ENCODE data around the gene GEMIN8.

The GEMIN8 gene

GRCh38 chrX:14029425-14030173, at the start of gene GEMIN8:
TSS of gene GEMIN8 (minus strand) at chrX:14029892. CDS start at chrX:14021478, 8,414 bp downstream.
- Histone ChIP-seq H3K9ac (ENCODE audit: low read depth in 1 of 2, low read length in 2 of 2) (peak within 1 kb of the TSS; percentile 60 to 70), H3K27me3 (ENCODE audit: control insufficient read depth in 1 of 2, insufficient read depth in 2 of 2, low read length in 2 of 2) (no peaks in the 10 kb centered on the region), H3K27ac (ENCODE audit: low read depth, low read length) (peak within 1 kb of the TSS; percentile 56), H3K9me3 (ENCODE audit: control insufficient read depth in 1 of 2, low read length in 2 of 2) (no peaks in the 10 kb centered on the region), H3K4me1 (ENCODE audit: control insufficient read depth in 1 of 2, insufficient read depth in 2 of 2, low read length in 2 of 2) (peaks cover 0 to 9% of the 10 kb centered on the region in 2 donors), H3K4me3 (ENCODE audit: low read depth in 1 of 2, low read length in 2 of 2) (peak within 1 kb of the TSS; percentile 78 to 81), H3K36me3 (ENCODE audit: control insufficient read depth in 1 of 2, insufficient read depth in 2 of 2, low read length in 2 of 2) (no peaks in the 10 kb centered on the region)

GRCh38 chrX:14076639-14077038, 46.9 kb upstream of the GEMIN8 start:
- Histone ChIP-seq H3K27me3 (ENCODE audit: control insufficient read depth in 1 of 2, insufficient read depth in 2 of 2, low read length in 2 of 2) (no peaks in the 10 kb centered on the region), H3K9ac (ENCODE audit: low read depth in 1 of 2, low read length in 2 of 2) (no peak overlapping the region), H3K4me1 (ENCODE audit: control insufficient read depth in 1 of 2, insufficient read depth in 2 of 2, low read length in 2 of 2) (no peaks in the 10 kb centered on the region), H3K9me3 (ENCODE audit: control insufficient read depth in 1 of 2, low read length in 2 of 2) (no peaks in the 10 kb centered on the region), H3K27ac (ENCODE audit: low read depth, low read length) (no peak overlapping the region), H3K36me3 (ENCODE audit: control insufficient read depth in 1 of 2, insufficient read depth in 2 of 2, low read length in 2 of 2) (no peaks in the 10 kb centered on the region), H3K4me3 (ENCODE audit: low read depth in 1 of 2, low read length in 2 of 2) (no peak overlapping the region)

GRCh38 chrX:14073556-14073955, 43.9 kb upstream of the GEMIN8 start:
- Histone ChIP-seq H3K36me3 (ENCODE audit: control insufficient read depth in 1 of 2, insufficient read depth in 2 of 2, low read length in 2 of 2) (no peaks in the 10 kb centered on the region), H3K27ac (ENCODE audit: low read depth, low read length) (no peak overlapping the region), H3K9ac (ENCODE audit: low read depth in 1 of 2, low read length in 2 of 2) (no peak overlapping the region), H3K27me3 (ENCODE audit: control insufficient read depth in 1 of 2, insufficient read depth in 2 of 2, low read length in 2 of 2) (no peaks in the 10 kb centered on the region), H3K9me3 (ENCODE audit: control insufficient read depth in 1 of 2, low read length in 2 of 2) (no peaks in the 10 kb centered on the region), H3K4me3 (ENCODE audit: low read depth in 1 of 2, low read length in 2 of 2) (no peak overlapping the region), H3K4me1 (ENCODE audit: control insufficient read depth in 1 of 2, insufficient read depth in 2 of 2, low read length in 2 of 2) (no peaks in the 10 kb centered on the region)

- Histone ChIP-seq H3K27me3 (ENCODE audit: control insufficient read depth in 1 of 2, insufficient read depth in 2 of 2, low read length in 2 of 2) (no peaks in the 10 kb centered on the region), H3K4me3 (ENCODE audit: low read depth in 1 of 2, low read length in 2 of 2) (no peak overlapping the region), H3K9ac (ENCODE audit: low read depth in 1 of 2, low read length in 2 of 2) (no peak overlapping the region), H3K27ac (ENCODE audit: low read depth, low read length) (no peak overlapping the region), H3K9me3 (ENCODE audit: control insufficient read depth in 1 of 2, low read length in 2 of 2) (no peaks in the 10 kb centered on the region), H3K4me1 (ENCODE audit: control insufficient read depth in 1 of 2, insufficient read depth in 2 of 2, low read length in 2 of 2) (no peaks in the 10 kb centered on the region), H3K36me3 (ENCODE audit: control insufficient read depth in 1 of 2, insufficient read depth in 2 of 2, low read length in 2 of 2) (no peaks in the 10 kb centered on the region)
These were observed 43.4 kb upstream of the GEMIN8 start for GRCh38 chrX:14073071-14073470.

- H3K9me3 ChIP-seq (ENCODE audit: control insufficient read depth in 1 of 2, low read length in 2 of 2) = no peaks in the 10 kb centered on the region
These were observed 36.1 kb upstream of the GEMIN8 start for GRCh38 chrX:14065800-14066199.

GRCh38 chrX:14064626-14065432, 35.1 kb upstream of the GEMIN8 start:
- no peaks in the 10 kb centered on the region for H3K9me3 ChIP-seq (ENCODE audit: control insufficient read depth in 1 of 2, low read length in 2 of 2)
- H3K9ac ChIP-seq (ENCODE audit: low read depth in 1 of 2, low read length in 2 of 2) = no peak overlapping the region
- no peaks in the 10 kb centered on the region for H3K36me3 ChIP-seq (ENCODE audit: control insufficient read depth in 1 of 2, insufficient read depth in 2 of 2, low read length in 2 of 2)
- no peak overlapping the region for H3K4me3 ChIP-seq (ENCODE audit: low read depth in 1 of 2, low read length in 2 of 2)
- H3K27ac ChIP-seq (ENCODE audit: low read depth, low read length) = no peak overlapping the region
- H3K27me3 ChIP-seq (ENCODE audit: control insufficient read depth in 1 of 2, insufficient read depth in 2 of 2, low read length in 2 of 2) = no peaks in the 10 kb centered on the region
- no peaks in the 10 kb centered on the region for H3K4me1 ChIP-seq (ENCODE audit: control insufficient read depth in 1 of 2, insufficient read depth in 2 of 2, low read length in 2 of 2)

More at GRCh38 chrX:14065800-14066199, 36.1 kb upstream of the GEMIN8 start:
- Histone ChIP-seq H3K4me1 (ENCODE audit: control insufficient read depth in 1 of 2, insufficient read depth in 2 of 2, low read length in 2 of 2) (no peaks in the 10 kb centered on the region), H3K27me3 (ENCODE audit: control insufficient read depth in 1 of 2, insufficient read depth in 2 of 2, low read length in 2 of 2) (no peaks in the 10 kb centered on the region), H3K9ac (ENCODE audit: low read depth in 1 of 2, low read length in 2 of 2) (no peak overlapping the region), H3K4me3 (ENCODE audit: low read depth in 1 of 2, low read length in 2 of 2) (no peak overlapping the region), H3K27ac (ENCODE audit: low read depth, low read length) (no peak overlapping the region), H3K36me3 (ENCODE audit: control insufficient read depth in 1 of 2, insufficient read depth in 2 of 2, low read length in 2 of 2) (no peaks in the 10 kb centered on the region)

GRCh38 chrX:14062524-14062923, 32.8 kb upstream of the GEMIN8 start:
- Histone ChIP-seq H3K9me3 (ENCODE audit: control insufficient read depth in 1 of 2, low read length in 2 of 2) (no peaks in the 10 kb centered on the region), H3K27ac (ENCODE audit: low read depth, low read length) (no peak overlapping the region), H3K4me3 (ENCODE audit: low read depth in 1 of 2, low read length in 2 of 2) (no peak overlapping the region), H3K9ac (ENCODE audit: low read depth in 1 of 2, low read length in 2 of 2) (no peak overlapping the region), H3K27me3 (ENCODE audit: control insufficient read depth in 1 of 2, insufficient read depth in 2 of 2, low read length in 2 of 2) (no peaks in the 10 kb centered on the region), H3K4me1 (ENCODE audit: control insufficient read depth in 1 of 2, insufficient read depth in 2 of 2, low read length in 2 of 2) (no peaks in the 10 kb centered on the region), H3K36me3 (ENCODE audit: control insufficient read depth in 1 of 2, insufficient read depth in 2 of 2, low read length in 2 of 2) (no peaks in the 10 kb centered on the region)

GRCh38 chrX:14056206-14056605, 26.5 kb upstream of the GEMIN8 start:
- Histone ChIP-seq H3K4me3 (ENCODE audit: low read depth in 1 of 2, low read length in 2 of 2) (no peak overlapping the region), H3K36me3 (ENCODE audit: control insufficient read depth in 1 of 2, insufficient read depth in 2 of 2, low read length in 2 of 2) (no peaks in the 10 kb centered on the region), H3K4me1 (ENCODE audit: control insufficient read depth in 1 of 2, insufficient read depth in 2 of 2, low read length in 2 of 2) (no peaks in the 10 kb centered on the region), H3K9ac (ENCODE audit: low read depth in 1 of 2, low read length in 2 of 2) (no peak overlapping the region), H3K9me3 (ENCODE audit: control insufficient read depth in 1 of 2, low read length in 2 of 2) (no peaks in the 10 kb centered on the region), H3K27me3 (ENCODE audit: control insufficient read depth in 1 of 2, insufficient read depth in 2 of 2, low read length in 2 of 2) (no peaks in the 10 kb centered on the region), H3K27ac (ENCODE audit: low read depth, low read length) (no peak overlapping the region)

GRCh38 chrX:14051416-14051815, 21.7 kb upstream of the GEMIN8 start:
- Histone ChIP-seq H3K9me3 (ENCODE audit: control insufficient read depth in 1 of 2, low read length in 2 of 2) (no peaks in the 10 kb centered on the region), H3K4me1 (ENCODE audit: control insufficient read depth in 1 of 2, insufficient read depth in 2 of 2, low read length in 2 of 2) (no peaks in the 10 kb centered on the region), H3K36me3 (ENCODE audit: control insufficient read depth in 1 of 2, insufficient read depth in 2 of 2, low read length in 2 of 2) (no peaks in the 10 kb centered on the region), H3K27me3 (ENCODE audit: control insufficient read depth in 1 of 2, insufficient read depth in 2 of 2, low read length in 2 of 2) (no peaks in the 10 kb centered on the region), H3K27ac (ENCODE audit: low read depth, low read length) (no peak overlapping the region), H3K4me3 (ENCODE audit: low read depth in 1 of 2, low read length in 2 of 2) (no peak overlapping the region), H3K9ac (ENCODE audit: low read depth in 1 of 2, low read length in 2 of 2) (no peak overlapping the region)

GRCh38 chrX:14050709-14051108, 21.0 kb upstream of the GEMIN8 start:
- no peaks in the 10 kb centered on the region for H3K27me3 ChIP-seq (ENCODE audit: control insufficient read depth in 1 of 2, insufficient read depth in 2 of 2, low read length in 2 of 2)

More at GRCh38 chrX:14050709-14051108, 21.0 kb upstream of the GEMIN8 start:
- Histone ChIP-seq H3K36me3 (ENCODE audit: control insufficient read depth in 1 of 2, insufficient read depth in 2 of 2, low read length in 2 of 2) (no peaks in the 10 kb centered on the region), H3K4me1 (ENCODE audit: control insufficient read depth in 1 of 2, insufficient read depth in 2 of 2, low read length in 2 of 2) (no peaks in the 10 kb centered on the region), H3K4me3 (ENCODE audit: low read depth in 1 of 2, low read length in 2 of 2) (no peak overlapping the region), H3K9ac (ENCODE audit: low read depth in 1 of 2, low read length in 2 of 2) (no peak overlapping the region), H3K27ac (ENCODE audit: low read depth, low read length) (no peak overlapping the region), H3K9me3 (ENCODE audit: control insufficient read depth in 1 of 2, low read length in 2 of 2) (no peaks in the 10 kb centered on the region)
